Spleen (tissue), 11 donors: Measurements from ENCODE around the gene DMPK. TPM values are rescaled to one million over a fixed set of nuclear protein-coding genes. Genes with fewer than 3 reads are reported as not detected.

ENCODE experiments used
- DNase-seq: peaks from one replicate; pipeline ENCODE4 v3.0.0-alpha.2; 2020
- H3K27ac ChIP-seq, 8 donors: fragments of 200-600 bp; sonication (generic) in 7 of 8; 1 replicate in 4 of 8; 2 replicates in 4 of 8; pipeline versions ENCODE4 v1.5.0 to v1.8.0; 2016 to 2021; ENCODE audit warnings: inconsistent platforms in 4 of 8, mild to moderate bottlenecking in 4 of 8, moderate library complexity in 1 of 8
- H3K27me3 ChIP-seq, 7 donors: fragments of 200-600 bp; sonication (generic) in 6 of 7; replicated peaks in 1 of 7; 1 replicate in 4 of 7; 2 replicates in 3 of 7; pipeline versions ENCODE4 v1.5.0 to v1.8.0; 2016 to 2021; ENCODE audit warnings: inconsistent platforms in 3 of 7, mild to moderate bottlenecking in 1 of 7
- H3K36me3 ChIP-seq, 6 donors: fragments of 200-600 bp; sonication (generic) in 5 of 6; 1 replicate in 4 of 6; 2 replicates in 2 of 6; pipeline versions ENCODE4 v1.5.0 to v1.8.0; 2016 to 2021; ENCODE audit warnings: inconsistent platforms in 2 of 6
- H3K4me1 ChIP-seq, 6 donors: fragments of 200-600 bp; sonication (generic) in 5 of 6; 1 replicate in 3 of 6; 2 replicates in 3 of 6; pipeline versions ENCODE4 v1.5.0 to v1.8.0; 2016 to 2021; ENCODE audit warnings: inconsistent platforms in 3 of 6
- H3K4me3 ChIP-seq, 8 donors: fragments of 200-600 bp; sonication (generic) in 7 of 8; 1 replicate in 4 of 8; 2 replicates in 4 of 8; pipeline versions ENCODE4 v1.5.0 to v1.8.0; 2016 to 2021; ENCODE audit warnings: inconsistent platforms in 4 of 8, mild to moderate bottlenecking in 4 of 8, moderate library complexity in 2 of 8
- H3K9me3 ChIP-seq, 8 donors: fragments of 200-600 bp; sonication (generic) in 7 of 8; 1 replicate in 4 of 8; 2 replicates in 4 of 8; pipeline versions ENCODE4 v1.5.0 to v1.8.0; 2016 to 2021; ENCODE audit warnings: inconsistent platforms in 4 of 8
- CTCF ChIP-seq, 11 experiments: fragments of 200-600 bp in 7 of 11; fragments of 450-650 bp in 4 of 11; sonication (generic) in 4 of 11; IDR thresholded peaks in 8 of 11; conservative IDR thresholded peaks in 3 of 11; 1 replicate in 7 of 11; 2 replicates in 4 of 11; pipeline versions ENCODE4 v1.4.0 to v1.8.0; 2016 to 2021; ENCODE audit warnings: antibody characterized with exemption in 11 of 11, inconsistent platforms in 4 of 11, mild to moderate bottlenecking in 1 of 11
- POLR2A ChIP-seq, 3 donors: fragments of 450-650 bp; IDR thresholded peaks; one replicate each; pipeline ENCODE4 v1.5.1; 2017; ENCODE audit warnings: antibody characterized with exemption in 3 of 3, mild to moderate bottlenecking in 1 of 3
- POLR2AphosphoS5 ChIP-seq, 3 donors: sonication (generic); formaldehyde crosslinking; IDR thresholded peaks; one replicate each; pipeline ENCODE4 v1.5.1; 2017; ENCODE audit warnings: antibody characterized with exemption in 3 of 3
- WGBS, 5 donors: extraction: QIAGEN DNeasy Blood & Tissue Kit in 3 of 5; methylation state at CpG; one replicate each; pipeline versions ENCODE4 v1.1.5 to v1.1.7; 2013 to 2018; 5-methylcytosine and 5-hydroxymethylcytosine counted together
- intact Hi-C: fragments of 100-400 bp; cut with DNase I; formaldehyde crosslinking; loops from one replicate; pipeline ENCODE4 v1.15.0; 2023; ENCODE audit warnings: low total_unique reads
- polyA plus RNA-seq, 3 donors: library from polyadenylated mRNA; stranded (reverse); fragments of 200-250 nt; gene quantifications; one replicate each; pipeline ENCODE4 v1.2.1, GENCODE V29; 2013
- total RNA-seq, 7 donors: library from RNA; depleted of rRNA in 3 of 7; stranded (reverse); fragments of >200 nt in 3 of 7; fragmentation: NEBNext Ultra II Directional in 4 of 7; extraction: Animal tissue kit (Norgen Biotek cat#: 25700) in 4 of 7; gene quantifications; one replicate each; pipeline versions ENCODE4 v1.1.0 to v1.2.1, GENCODE V29; 2016 to 2021
- donor health status: healthy with polysubstance abuse.
- donor health status: DM: no; HTN: no; CAD: no; lungs with moderate emphysema.
- donor health status: DM: no; HTN: no; CAD: no.
- donor health status: Bipolar disorder and iron deficiency.
- donor health status: healthy.
- donor health status: DM: no; HTN: no; CAD: no.
- donor health status: DM: yes; HTN: yes; CAD: no.

DMPK gene
- total and polyA plus RNA-seq, 10 donors, result 17.9 to 147 (median 35.4) TPM

- Histone ChIP-seq H3K4me3 (no peak overlapping the region), H3K27me3 (peaks cover 0 to 76% (median 4%) of the 10 kb centered on the region in 7 donors), H3K4me1 (peaks cover 18 to 51% (median 39%) of the 10 kb centered on the region in 6 donors), H3K36me3 (peaks cover 0 to 14% (median 10%) of the 10 kb centered on the region in 6 donors), H3K27ac (no peak overlapping the region), H3K9me3 (no peaks in the 10 kb centered on the region)
- no peak for DNase-seq
- intact Hi-C loops, result no loop called here
- 60 to 92% (median 77%) methylated on average over 2 of the region's 2 CpGs for WGBS, 5 donors
- TF ChIP-seq POLR2AphosphoS5 (IDR thresholded peaks at IDR 0.05) (no peak), CTCF (IDR thresholded peaks at IDR 0.05 in 8 of 11, conservative IDR thresholded peaks at IDR 0.05 in 3 of 11) (no peak), POLR2A (IDR thresholded peaks at IDR 0.05) (no peak)
Measured at GRCh38 chr19:45794627-45795026, 12.3 kb upstream of the DMPK start.

GRCh38 chr19:45793876-45794275, 11.6 kb upstream of the DMPK start:
- Histone ChIP-seq H3K9me3 (no peaks in the 10 kb centered on the region), H3K36me3 (peaks cover 0 to 21% (median 17%) of the 10 kb centered on the region in 6 donors), H3K27ac (no peak overlapping the region), H3K27me3 (peaks cover 0 to 76% (median 4%) of the 10 kb centered on the region in 7 donors), H3K4me3 (no peak overlapping the region), H3K4me1 (peaks cover 18 to 46% (median 33%) of the 10 kb centered on the region in 6 donors)
- TF ChIP-seq POLR2A (IDR thresholded peaks at IDR 0.05) (no peak), CTCF (IDR thresholded peaks at IDR 0.05 in 8 of 11, conservative IDR thresholded peaks at IDR 0.05 in 3 of 11) (no peak), POLR2AphosphoS5 (IDR thresholded peaks at IDR 0.05) (no peak)
- intact Hi-C loops, result no loop called here
- no peak for DNase-seq
- WGBS, 5 donors, result 31 to 39% (median 36%) methylated on average over 6 of the region's 6 CpGs

GRCh38 chr19:45793178-45793564, 10.9 kb upstream of the DMPK start:
- Histone ChIP-seq H3K27ac (peak overlapping the region in 4 of 8 donors; percentile 35 to 91 (median 84)), H3K36me3 (peaks cover 0 to 28% (median 24%) of the 10 kb centered on the region in 6 donors), H3K4me3 (peak overlapping the region in 7 of 8 donors; percentile 60 to 88 (median 70)), H3K4me1 (peaks cover 18 to 41% (median 30%) of the 10 kb centered on the region in 6 donors), H3K27me3 (peaks cover 0 to 76% (median 4%) of the 10 kb centered on the region in 7 donors), H3K9me3 (no peaks in the 10 kb centered on the region)
- no peak for DNase-seq
- no peak for TF ChIP-seq POLR2AphosphoS5 (IDR thresholded peaks at IDR 0.05)
- no peak for TF ChIP-seq POLR2A (IDR thresholded peaks at IDR 0.05)
- no peak for TF ChIP-seq CTCF (IDR thresholded peaks at IDR 0.05 in 8 of 11, conservative IDR thresholded peaks at IDR 0.05 in 3 of 11)
- WGBS, 5 donors, result 40 to 51% (median 48%) methylated on average over 3 of the region's 3 CpGs
- intact Hi-C loops, result no loop called here

GRCh38 chr19:45792470-45793177, 10.3 kb upstream of the DMPK start, which contains the start of gene DMWD:
DMWD (minus strand) TSS chr19:45792845; CDS start chr19:45792756, 89 bp downstream.
- H3K27ac ChIP-seq, result peak within 1 kb of the TSS in 7 of 8 donors; percentile 61 to 91 (median 83)
- H3K27me3 ChIP-seq, result peaks cover 0 to 76% (median 3%) of the 10 kb centered on the region in 7 donors
- no peaks in the 10 kb centered on the region for H3K9me3 ChIP-seq
- 0 to 1% (median 1%) methylated on average over 22 to 86 of the region's 86 CpGs for WGBS, 5 donors
- H3K36me3 ChIP-seq, result peaks cover 0 to 34% (median 28%) of the 10 kb centered on the region in 6 donors
- DNase-seq, result peak; percentile 99
- intact Hi-C loops, result no loop called here
- peaks cover 18 to 41% (median 30%) of the 10 kb centered on the region in 6 donors for H3K4me1 ChIP-seq
- TF ChIP-seq POLR2AphosphoS5 (IDR thresholded peaks at IDR 0.05) (peak; percentile 76 to 82 (median 81)), CTCF (IDR thresholded peaks at IDR 0.05 in 8 of 11, conservative IDR thresholded peaks at IDR 0.05 in 3 of 11) (peak in 1 of 11 experiments; percentile 11), POLR2A (IDR thresholded peaks at IDR 0.05) (peak in 1 of 3 donors; percentile 41)
- peak within 1 kb of the TSS; percentile 60 to 88 (median 69) for H3K4me3 ChIP-seq
